ENCODE results near the gene CALML6. TPM values are rescaled to one million over a fixed set of nuclear protein-coding genes. Genes with fewer than 3 reads are reported as not detected.

The CALML6 gene
- total and polyA plus RNA-seq, 2 of the 8 experiments (the other 6 are each of a cell fraction or from before 2014, with no cell fraction given) = 0.54 to 1.3 TPM

GRCh38 chr1:1956586-1957532 lies 41.8 kb downstream of the CALML6 start (continued):
- no peak for TF ChIP-seq BCL11A (IDR thresholded peaks at IDR 0.05; ENCODE audit: low read depth in 2 of 2, low read length in 2 of 2)
- TF ChIP-seq CHD1 (IDR thresholded peaks at IDR 0.05; ENCODE audit: low read depth, low read length) = no peak
